H1 (cell line): ENCODE data around the gene OR5H15.

Experiments
- ATF2 ChIP-seq: IDR thresholded peaks from 2 replicates; pipeline ENCODE4 v1.6.1; 2012; ENCODE audit warnings: low read length, inconsistent platforms
- CEBPB ChIP-seq: IDR thresholded peaks from 2 replicates; pipeline ENCODE4 v1.6.1; 2012; ENCODE audit warnings: low read depth, low read length
- CREB1 ChIP-seq: IDR thresholded peaks from 2 replicates; pipeline ENCODE4 v1.6.1; 2012; ENCODE audit warnings: inconsistent platforms
- CTCF ChIP-seq, 3 experiments: IDR thresholded peaks; 1 replicate in 2 of 3; 2 replicates in 1 of 3; pipeline versions ENCODE4 v1.5.1 to v1.6.1; 2011; ENCODE audit warnings: low read length in 3 of 3, mild to moderate bottlenecking in 3 of 3, inconsistent platforms in 2 of 3, low read depth in 1 of 3, moderate library complexity in 1 of 3; ENCODE audit not compliant: insufficient read depth in 1 of 3; ENCODE audit errors: control extremely low read depth in 1 of 3
- EGR1 ChIP-seq: IDR thresholded peaks from 2 replicates; pipeline ENCODE4 v1.6.1; 2011; ENCODE audit warnings: low read depth, low read length, borderline replicate concordance
- EP300 ChIP-seq, 2 experiments: IDR thresholded peaks; 1 replicate in 1 of 2; 2 replicates in 1 of 2; pipeline ENCODE4 v1.6.1; 2011 to 2012; ENCODE audit warnings: low read depth in 2 of 2, low read length in 2 of 2, mild to moderate bottlenecking in 2 of 2, borderline replicate concordance in 1 of 2, inconsistent platforms in 1 of 2, moderate library complexity in 1 of 2
- EZH2 ChIP-seq: fragments of 200-600 bp; sonication (generic); IDR thresholded peaks from 2 replicates; pipeline ENCODE4 v1.7.1; 2012; ENCODE audit warnings: low read depth, mild to moderate bottlenecking, moderate library complexity, low read length, inconsistent platforms; ENCODE audit not compliant: severe bottlenecking
- KDM4A ChIP-seq: IDR thresholded peaks from one replicate; pipeline ENCODE4 v1.7.1; 2012; ENCODE audit warnings: low read depth, mild to moderate bottlenecking, moderate library complexity, low read length, inconsistent platforms; ENCODE audit not compliant: severe bottlenecking
- MAX ChIP-seq: IDR thresholded peaks from 2 replicates; pipeline ENCODE4 v1.6.1; 2012; ENCODE audit warnings: inconsistent platforms
- POLR2A ChIP-seq, 2 experiments: IDR thresholded peaks; 1 replicate in 1 of 2; 2 replicates in 1 of 2; pipeline ENCODE4 v1.6.1; 2011; ENCODE audit warnings: low read depth in 2 of 2, low read length in 2 of 2, mild to moderate bottlenecking in 2 of 2; ENCODE audit errors: control extremely low read depth in 1 of 2
- RXRA ChIP-seq: IDR thresholded peaks from 2 replicates; pipeline ENCODE4 v1.6.1; 2011; ENCODE audit warnings: low read depth, mild to moderate bottlenecking, low read length, moderate library complexity; ENCODE audit not compliant: insufficient read depth
- SIRT6 ChIP-seq: IDR thresholded peaks from one replicate; pipeline ENCODE4 v1.7.1; 2012; ENCODE audit warnings: low read length, inconsistent platforms
- TAF7 ChIP-seq: optimal IDR thresholded peaks from 2 replicates; pipeline ENCODE3; 2011; ENCODE audit warnings: low read depth, mild to moderate bottlenecking, inconsistent platforms, low read length, moderate library complexity, borderline replicate concordance
- YY1 ChIP-seq: IDR thresholded peaks from 2 replicates; pipeline ENCODE4 v1.6.1; 2011; ENCODE audit warnings: low read depth, mild to moderate bottlenecking, low read length

GRCh38 chr3:98199020-98199419, 32.5 kb downstream of the OR5H15 start:
- no peak for TF ChIP-seq POLR2A (IDR thresholded peaks at IDR 0.05; ENCODE audit: control extremely low read depth in 1 of 2, low read depth in 2 of 2, low read length in 2 of 2)
- TF ChIP-seq EZH2: no peak
- TF ChIP-seq CTCF (IDR thresholded peaks at IDR 0.05; ENCODE audit: control extremely low read depth in 1 of 3, insufficient read depth in 1 of 3, low read depth in 1 of 3, low read length in 3 of 3): no peak
- TF ChIP-seq RXRA: no peak
- TF ChIP-seq TAF7: no peak
- TF ChIP-seq SIRT6: no peak
- no peak for TF ChIP-seq EP300 (IDR thresholded peaks at IDR 0.05; ENCODE audit: borderline replicate concordance in 1 of 2, low read depth in 2 of 2, low read length in 2 of 2)
- no peak for TF ChIP-seq KDM4A
- TF ChIP-seq MAX: no peak
- no peak for TF ChIP-seq CREB1
- TF ChIP-seq CEBPB: no peak
- TF ChIP-seq ATF2: no peak
- TF ChIP-seq YY1: no peak
- no peak for TF ChIP-seq EGR1
